GM12801 (cell line): ENCODE measurements around the gene UHRF1.

ENCODE experiments used
- CTCF ChIP-seq: IDR thresholded peaks from one replicate; pipeline ENCODE4 v1.5.1; 2011; ENCODE audit warnings: control low read depth; ENCODE audit not compliant: insufficient read length; ENCODE audit errors: extremely low read depth

The UHRF1 gene

GRCh38 chr19:4916292-4917082, 7.2 kb downstream of the UHRF1 start:
- no peak for TF ChIP-seq CTCF

- TF ChIP-seq CTCF = no peak
Measured at GRCh38 chr19:4922530-4923275, 13.4 kb downstream of the UHRF1 start.

GRCh38 chr19:4923276-4923747, 14.0 kb downstream of the UHRF1 start:
- TF ChIP-seq CTCF = no peak

GRCh38 chr19:4929186-4929585, 19.9 kb downstream of the UHRF1 start:
- no peak for TF ChIP-seq CTCF

GRCh38 chr19:4930664-4931063, 21.4 kb downstream of the UHRF1 start:
- no peak for TF ChIP-seq CTCF

GRCh38 chr19:4932711-4933110, 23.4 kb downstream of the UHRF1 start:
- TF ChIP-seq CTCF = no peak

- TF ChIP-seq CTCF = no peak
Measured at GRCh38 chr19:4933528-4933927, 24.2 kb downstream of the UHRF1 start.
